MCF 10A (cell line): Measurements from ENCODE around the gene BCL7A. TPM values are rescaled to one million over a fixed set of nuclear protein-coding genes. Genes with fewer than 3 reads are reported as not detected.

Source experiments
- BruUV-seq: library from RNA; stranded (reverse); fragments of 400-500 nt; replicated peaks from 2 replicates; lab custom pipeline; 2021; lab: Mats Ljungman, UMichigan
- CTCF ChIA-PET: fragments of 300-600 bp; sonication (Branson Sonifier 250); formaldehyde crosslinking; extraction: SDS; loops from one replicate; lab custom pipeline; 2021; ENCODE audit warnings: antibody characterized with exemption, inconsistent platforms; lab: Yijun Ruan, JAX
- POLR2A ChIA-PET: fragments of 300-600, 350-650 bp; sonication (Branson Sonifier 250); formaldehyde crosslinking; extraction: SDS; loops from one replicate; lab custom pipeline; 2020; ENCODE audit warnings: antibody characterized with exemption, inconsistent platforms; lab: Yijun Ruan, JAX
- DNase-seq: peaks from one replicate; pipeline ENCODE4 v3.0.0-alpha.2; 2018; ENCODE audit not compliant: unreplicated experiment
- H3K27ac Mint-ChIP-seq: one replicate; pipeline ENCODE4 v1.8.0; 2022; ENCODE audit warnings: mild to moderate bottlenecking, low read depth, mixed read lengths; ENCODE audit not compliant: unreplicated experiment
- H3K27me3 Mint-ChIP-seq: one replicate; pipeline ENCODE4 v1.8.0; 2022; ENCODE audit warnings: mixed read lengths; ENCODE audit not compliant: insufficient read depth, unreplicated experiment
- H3K36me3 Mint-ChIP-seq: one replicate; pipeline ENCODE4 v1.8.0; 2022; ENCODE audit warnings: mild to moderate bottlenecking, moderate library complexity, mixed read lengths; ENCODE audit not compliant: insufficient read depth, unreplicated experiment
- H3K4me1 Mint-ChIP-seq: one replicate; pipeline ENCODE4 v1.8.0; 2022; ENCODE audit warnings: mixed read lengths; ENCODE audit not compliant: insufficient read depth, unreplicated experiment
- H3K4me3 Mint-ChIP-seq: one replicate; pipeline ENCODE4 v1.8.0; 2022; ENCODE audit warnings: mild to moderate bottlenecking, moderate library complexity, mixed read lengths; ENCODE audit not compliant: unreplicated experiment
- H3K9me3 Mint-ChIP-seq: one replicate; pipeline ENCODE4 v1.8.0; 2022; ENCODE audit warnings: mixed read lengths; ENCODE audit not compliant: unreplicated experiment
- intact Hi-C: fragments of 100-400 bp; cut with micrococcal nuclease; formaldehyde crosslinking; loops from 2 replicates; pipeline ENCODE4 v1.14.1; 2022
- total RNA-seq: library from RNA; stranded (reverse); gene quantifications from 2 replicates; pipeline ENCODE4 v1.2.3, GENCODE V29; 2022
- TF ChIP-seq, protein P1 (sequence below): fragments of 200-600 bp; IDR thresholded peaks from one replicate; pipeline ENCODE4 v1.8.0; 2022; ENCODE audit warnings: antibody characterized with exemption, mild to moderate bottlenecking; ENCODE audit not compliant: unreplicated experiment

Gene BCL7A
- total RNA-seq, 1 experiment from 2014 or later = 18.1 TPM

GRCh38 chr12:122060081-122060501, 38.4 kb downstream of the BCL7A start:
- DNase-seq = no peak
- H3K4me3 Mint-ChIP-seq = no peak overlapping the region
- peaks cover 54% of the 10 kb centered on the region for H3K36me3 Mint-ChIP-seq
- BruUV-seq = no TSS peak
- ChIA-PET POLR2A (no interaction called here), CTCF (interaction anchor here (1.2 kb wide), 1 partner anchor 67 kb away, joined by 3 read pairs; no protein-coding TSS in a partner anchor)
- no peak overlapping the region for H3K27ac Mint-ChIP-seq
- H3K27me3 Mint-ChIP-seq = no peaks in the 10 kb centered on the region
- TF ChIP-seq, protein P1, sequence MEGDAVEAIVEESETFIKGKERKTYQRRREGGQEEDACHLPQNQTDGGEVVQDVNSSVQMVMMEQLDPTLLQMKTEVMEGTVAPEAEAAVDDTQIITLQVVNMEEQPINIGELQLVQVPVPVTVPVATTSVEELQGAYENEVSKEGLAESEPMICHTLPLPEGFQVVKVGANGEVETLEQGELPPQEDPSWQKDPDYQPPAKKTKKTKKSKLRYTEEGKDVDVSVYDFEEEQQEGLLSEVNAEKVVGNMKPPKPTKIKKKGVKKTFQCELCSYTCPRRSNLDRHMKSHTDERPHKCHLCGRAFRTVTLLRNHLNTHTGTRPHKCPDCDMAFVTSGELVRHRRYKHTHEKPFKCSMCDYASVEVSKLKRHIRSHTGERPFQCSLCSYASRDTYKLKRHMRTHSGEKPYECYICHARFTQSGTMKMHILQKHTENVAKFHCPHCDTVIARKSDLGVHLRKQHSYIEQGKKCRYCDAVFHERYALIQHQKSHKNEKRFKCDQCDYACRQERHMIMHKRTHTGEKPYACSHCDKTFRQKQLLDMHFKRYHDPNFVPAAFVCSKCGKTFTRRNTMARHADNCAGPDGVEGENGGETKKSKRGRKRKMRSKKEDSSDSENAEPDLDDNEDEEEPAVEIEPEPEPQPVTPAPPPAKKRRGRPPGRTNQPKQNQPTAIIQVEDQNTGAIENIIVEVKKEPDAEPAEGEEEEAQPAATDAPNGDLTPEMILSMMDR = no peak
- intact Hi-C loops = no loop called here
- no peaks in the 10 kb centered on the region for H3K9me3 Mint-ChIP-seq
- peaks cover 13% of the 10 kb centered on the region for H3K4me1 Mint-ChIP-seq

- H3K27me3 Mint-ChIP-seq = no peaks in the 10 kb centered on the region
- no peak overlapping the region for H3K27ac Mint-ChIP-seq
- DNase-seq = no peak
- ChIA-PET POLR2A (interaction anchor here (0.8 kb wide), 1 partner anchor 17 kb away, joined by 3 read pairs; the partner anchor contains the start of gene MLXIP), CTCF (interaction anchor here (3.1 kb wide), 1 partner anchor 62 kb away, joined by 26 read pairs; no protein-coding TSS in a partner anchor)
- peaks cover 13% of the 10 kb centered on the region for H3K4me1 Mint-ChIP-seq
- intact Hi-C loops = no loop called here
- H3K9me3 Mint-ChIP-seq = no peaks in the 10 kb centered on the region
- TF ChIP-seq, protein P1 = no peak
- no peak overlapping the region for H3K4me3 Mint-ChIP-seq
- no TSS peak for BruUV-seq
- H3K36me3 Mint-ChIP-seq = peaks cover 47% of the 10 kb centered on the region
These were observed 39.6 kb downstream of the BCL7A start for GRCh38 chr12:122061253-122061652.

DNA sequence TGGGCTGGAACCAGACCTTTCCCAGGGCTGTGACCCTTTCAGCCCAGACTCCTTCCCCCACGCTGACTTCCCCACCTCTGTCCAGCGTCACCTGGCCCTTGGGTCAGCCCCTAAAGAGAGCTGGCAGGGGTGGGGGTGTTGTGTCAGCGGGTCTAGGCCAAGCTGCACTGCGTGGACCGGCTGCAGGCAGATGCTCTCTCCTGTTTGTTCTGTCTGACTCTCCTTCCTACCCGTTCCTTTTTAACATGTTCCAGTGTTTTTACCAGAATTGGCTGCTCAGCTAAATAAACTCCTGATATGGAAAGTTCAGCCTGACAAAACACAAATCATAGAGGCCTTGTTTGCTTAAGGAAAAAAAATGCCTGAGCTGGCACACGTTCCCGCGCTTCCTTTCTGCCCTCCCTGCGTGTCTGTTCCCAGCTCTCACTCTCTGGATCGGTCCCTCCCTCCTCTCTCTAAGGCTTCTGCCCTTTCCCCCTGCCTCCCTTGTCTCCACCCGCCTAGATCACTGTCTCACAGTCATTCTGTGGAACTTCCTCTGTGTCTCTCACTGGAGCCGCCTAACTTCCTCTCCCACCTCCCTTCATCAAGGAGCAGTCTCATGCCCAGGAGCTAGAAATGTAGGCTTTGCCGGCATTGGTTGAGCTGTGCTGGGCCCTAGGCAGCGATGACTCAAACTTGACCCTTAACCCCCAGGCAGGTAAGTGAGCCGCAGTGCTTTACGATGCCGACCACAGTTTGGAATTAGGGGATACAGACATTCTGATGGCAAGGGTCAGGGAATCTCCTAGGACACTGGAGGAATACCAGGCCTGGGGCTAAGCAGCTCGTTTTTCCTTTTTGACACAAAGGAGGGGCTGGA, 41.4 kb downstream of the BCL7A start:
- Mint-ChIP-seq H3K36me3 (peaks cover 33% of the 10 kb centered on the region), H3K27ac (peak overlapping the region; percentile 87), H3K9me3 (no peaks in the 10 kb centered on the region), H3K4me1 (peaks cover 13% of the 10 kb centered on the region), H3K4me3 (peak overlapping the region; percentile 4), H3K27me3 (no peaks in the 10 kb centered on the region)
- CTCF ChIA-PET = interaction anchor here (0.7 to 3.1 kb wide), 5 partner anchors 9 to 162 kb away, joined by 4 to 26 read pairs (median 4); partner anchors contain the start of gene DIABLO
- DNase-seq = peak; percentile 60
- BruUV-seq = TSS peak; percentile 14
- POLR2A ChIA-PET = interaction anchor here (0.5 to 1.8 kb wide), 8 partner anchors 10 to 128 kb away, joined by 3 to 12 read pairs (median 6); partner anchors contain the start of gene MLXIP
- intact Hi-C loops = no loop called here
- TF ChIP-seq, protein P1 = no peak

- H3K4me3 Mint-ChIP-seq = no peak overlapping the region
- H3K9me3 Mint-ChIP-seq = no peaks in the 10 kb centered on the region
- ChIA-PET CTCF (interaction anchor here (1.3 to 3.1 kb wide), 4 partner anchors 9 to 162 kb away, joined by 4 to 26 read pairs (median 7); partner anchors contain the start of gene DIABLO), POLR2A (interaction anchor here (0.5 to 1.8 kb wide), 8 partner anchors 9 to 127 kb away, joined by 3 to 12 read pairs (median 6); partner anchors contain the start of gene MLXIP)
- H3K27ac Mint-ChIP-seq = peak overlapping the region; percentile 87
- intact Hi-C loops = no loop called here
- peaks cover 13% of the 10 kb centered on the region for H3K4me1 Mint-ChIP-seq
- TF ChIP-seq, protein P1 = no peak
- no peak for DNase-seq
- H3K27me3 Mint-ChIP-seq = no peaks in the 10 kb centered on the region
- peaks cover 31% of the 10 kb centered on the region for H3K36me3 Mint-ChIP-seq
- BruUV-seq = no TSS peak
These were observed 42.0 kb downstream of the BCL7A start for GRCh38 chr12:122063694-122064024.
